Ovary (tissue), 3 donors: ENCODE results near the gene SLC25A25.
"Not testable (repeated sequence)": the region's sequence is repeated elsewhere in the genome, so short reads cannot be mapped to it uniquely, and the experiment has no call there.

ENCODE experiments used
- CTCF ChIP-seq, 3 donors: fragments of 450-650 bp in 2 of 3; fragments of 200-600 bp in 1 of 3; IDR thresholded peaks; one replicate each; pipeline versions ENCODE4 v1.5.1 to v1.8.0; 2016 to 2022; ENCODE audit warnings: antibody characterized with exemption in 3 of 3, mild to moderate bottlenecking in 1 of 3
- EP300 ChIP-seq: sonication (generic); formaldehyde crosslinking; IDR thresholded peaks from one replicate; pipeline ENCODE4 v1.6.1; 2017; ENCODE audit warnings: antibody characterized with exemption
- POLR2A ChIP-seq: fragments of 450-650 bp; IDR thresholded peaks from one replicate; pipeline ENCODE4 v1.6.1; 2017; ENCODE audit warnings: antibody characterized with exemption, mild to moderate bottlenecking, moderate library complexity
- donor health status: DM: no; HTN: no; CAD: no.

DNA sequence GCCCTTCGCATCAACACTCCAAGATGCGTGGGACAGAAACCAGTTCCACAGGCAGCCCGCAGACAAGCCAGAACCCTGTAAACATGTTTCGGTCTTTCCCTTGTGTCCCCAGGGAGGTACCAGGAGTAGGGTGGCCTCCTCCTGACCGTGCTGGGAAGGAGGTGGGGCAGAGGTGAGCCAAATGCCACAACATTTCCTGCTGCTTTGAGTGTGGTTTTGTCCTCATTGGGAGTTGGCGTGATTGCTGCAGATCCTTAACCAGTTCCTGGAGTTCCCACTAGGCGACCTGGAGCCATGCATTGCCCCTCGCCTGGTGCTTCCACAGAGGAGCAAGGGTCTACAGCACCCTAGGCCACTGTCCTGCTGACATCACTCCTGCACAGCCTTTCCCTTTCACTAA lies 67.5 kb downstream of the SLC25A25 start:
- not testable (repeated sequence) for TF ChIP-seq CTCF (IDR thresholded peaks at IDR 0.05); POLR2A; EP300
